ENCODE measurements around the gene GRIFIN. TPM values are rescaled to one million over a fixed set of nuclear protein-coding genes. Genes with fewer than 3 reads are reported as not detected.

Gene GRIFIN
- total RNA-seq, 1 donor from 2014 or later, result not detected

GRCh38 chr7:2522780-2523433, 46.7 kb upstream of the GRIFIN start:
- ATAC-seq, result no peak
- no peak for DNase-seq
- Histone ChIP-seq H3K27me3 (no peaks in the 10 kb centered on the region), H3K9me3 (no peaks in the 10 kb centered on the region), H3K4me3 (peak overlapping the region; percentile 65), H3K4me1 (peaks cover 79% of the 10 kb centered on the region), H3K36me3 (peaks cover 23% of the 10 kb centered on the region), H3K27ac (peak overlapping the region; percentile 87)
- no peak for TF ChIP-seq CTCF (IDR thresholded peaks at IDR 0.05)
- intact Hi-C loops (cut with DNase I), result no loop called here

DNA sequence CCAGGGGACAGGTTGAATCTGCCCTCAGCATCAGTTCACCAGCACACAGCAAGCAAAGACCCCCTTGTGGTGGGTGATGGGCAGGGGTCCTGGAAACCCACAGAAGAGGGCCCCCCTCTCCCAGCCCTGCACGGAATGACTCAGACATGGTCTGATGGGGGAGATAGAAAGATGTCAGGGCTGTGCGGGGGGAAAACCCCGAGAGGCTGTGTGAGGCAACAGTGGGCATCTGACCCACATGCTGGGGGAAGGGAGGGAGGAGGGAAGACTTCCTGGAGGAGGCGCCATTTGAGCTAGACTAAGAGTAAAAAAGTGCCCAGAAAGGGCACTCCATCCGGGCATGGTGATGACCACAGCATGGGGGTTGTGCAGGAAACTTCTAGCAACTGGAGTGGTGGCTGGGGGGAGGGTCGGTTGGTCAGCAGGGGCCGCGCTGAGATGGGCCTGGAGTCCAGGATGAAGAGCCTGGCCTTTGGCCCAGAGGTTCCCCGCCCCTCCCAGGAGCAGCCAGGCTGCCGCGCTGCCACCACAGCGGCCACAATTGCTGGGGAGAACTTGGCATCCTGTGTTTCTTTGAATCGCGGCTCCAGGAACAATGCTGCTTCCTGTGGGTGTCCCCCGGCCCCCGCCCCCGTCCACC, 45.9 kb upstream of the GRIFIN start:
- ATAC-seq, result peak; percentile 5
- H3K27ac ChIP-seq, result peak overlapping the region; percentile 87
- intact Hi-C loops (cut with DNase I), result no loop called here
- peaks cover 72% of the 10 kb centered on the region for H3K4me1 ChIP-seq
- H3K36me3 ChIP-seq, result peaks cover 20% of the 10 kb centered on the region
- no peaks in the 10 kb centered on the region for H3K27me3 ChIP-seq
- no peak for DNase-seq
- no peak for TF ChIP-seq CTCF (IDR thresholded peaks at IDR 0.05)
- H3K4me3 ChIP-seq, result peak overlapping the region; percentile 65
- no peaks in the 10 kb centered on the region for H3K9me3 ChIP-seq

DNA sequence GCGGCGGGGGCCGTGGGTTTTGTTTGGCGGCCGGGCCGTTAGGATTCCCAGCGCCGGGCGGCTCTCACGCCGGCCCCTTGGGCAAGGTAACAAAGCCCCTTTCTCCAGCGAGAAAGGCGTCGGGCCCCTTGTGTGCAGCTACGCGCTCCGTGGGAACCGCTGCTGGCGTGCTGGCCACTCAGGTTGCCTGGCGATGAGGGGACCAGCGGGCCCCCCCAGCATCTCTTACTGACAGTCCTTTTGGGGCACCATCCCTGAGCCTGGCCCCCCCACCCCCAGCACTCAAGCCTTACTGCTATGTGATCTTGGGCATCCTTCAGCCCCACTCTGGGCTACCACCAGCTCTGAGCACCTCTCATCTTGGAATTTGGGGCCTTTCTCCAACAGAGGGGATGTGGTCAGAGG, 45.1 kb upstream of the GRIFIN start:
- intact Hi-C loops (cut with DNase I), result no loop called here
- TF ChIP-seq CTCF (IDR thresholded peaks at IDR 0.05), result no peak
- DNase-seq, result no peak
- ATAC-seq, result no peak
- peak overlapping the region; percentile 65 for H3K4me3 ChIP-seq
- H3K9me3 ChIP-seq, result no peaks in the 10 kb centered on the region
- H3K27ac ChIP-seq, result no peak overlapping the region
- H3K4me1 ChIP-seq, result peaks cover 64% of the 10 kb centered on the region
- H3K27me3 ChIP-seq, result no peaks in the 10 kb centered on the region
- peaks cover 13% of the 10 kb centered on the region for H3K36me3 ChIP-seq

DNA sequence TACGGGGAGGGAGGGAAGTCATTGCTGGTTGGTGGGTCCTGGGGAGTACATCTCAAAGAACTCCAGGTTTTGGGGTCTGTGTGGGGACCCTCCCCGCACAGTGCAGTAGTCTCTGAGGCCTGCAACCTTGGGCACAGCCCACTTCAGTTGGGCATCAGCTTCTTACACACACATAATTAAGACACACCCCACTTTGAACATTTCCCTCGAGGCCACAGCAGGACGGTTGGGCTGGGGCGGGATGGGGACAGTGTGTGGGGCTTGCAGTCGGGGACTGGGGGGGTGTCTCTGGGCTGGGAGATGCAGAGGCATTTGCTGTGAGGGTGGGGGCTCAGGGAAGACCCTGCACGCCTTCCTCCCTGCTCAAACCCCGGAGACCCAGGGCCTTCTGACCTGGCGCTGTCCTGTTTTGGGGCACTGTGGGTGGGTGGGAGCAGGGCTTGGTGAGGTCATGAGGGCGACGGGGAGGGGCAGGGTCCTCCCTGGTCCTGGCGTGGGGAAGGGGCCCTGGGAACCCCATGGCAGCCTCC, 44.6 kb upstream of the GRIFIN start:
- intact Hi-C loops (cut with DNase I), result no loop called here
- no peak overlapping the region for H3K27ac ChIP-seq
- no peak for ATAC-seq
- no peak for TF ChIP-seq CTCF (IDR thresholded peaks at IDR 0.05)
- H3K27me3 ChIP-seq, result no peaks in the 10 kb centered on the region
- H3K9me3 ChIP-seq, result no peaks in the 10 kb centered on the region
- peak overlapping the region; percentile 65 for H3K4me3 ChIP-seq
- DNase-seq, result no peak
- peaks cover 8% of the 10 kb centered on the region for H3K36me3 ChIP-seq
- H3K4me1 ChIP-seq, result peaks cover 59% of the 10 kb centered on the region

DNA sequence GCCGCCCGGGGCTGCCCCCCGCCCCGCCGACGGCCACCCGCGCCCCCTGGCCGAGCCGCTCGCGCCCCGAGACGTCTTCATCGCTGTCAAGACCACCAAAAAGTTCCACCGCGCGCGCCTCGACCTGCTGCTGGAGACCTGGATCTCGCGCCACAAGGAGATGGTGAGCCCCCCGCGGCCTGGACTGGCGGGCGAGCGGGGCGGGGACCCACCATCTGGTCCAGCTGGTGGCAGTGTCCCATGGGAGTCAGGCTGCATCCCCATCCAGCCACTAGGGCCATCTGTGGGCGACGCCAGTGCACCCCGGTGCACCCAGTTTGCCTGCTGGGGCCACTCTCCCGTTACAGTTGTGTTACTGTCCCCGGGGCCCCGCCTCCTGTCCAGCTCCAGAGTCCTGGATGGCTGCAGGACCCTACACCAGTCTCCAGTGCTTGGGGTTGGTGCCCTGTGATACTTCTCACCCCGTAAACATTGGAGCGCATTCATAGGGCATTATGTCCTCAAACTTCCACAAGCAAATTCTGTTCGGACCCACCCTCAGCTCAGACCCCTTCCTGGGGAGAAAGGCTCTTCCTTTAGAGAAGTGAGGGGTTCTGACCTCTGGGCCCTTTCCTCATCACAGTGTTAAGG, 44.0 kb upstream of the GRIFIN start:
- Histone ChIP-seq H3K4me1 (peaks cover 54% of the 10 kb centered on the region), H3K36me3 (peaks cover 3% of the 10 kb centered on the region), H3K27ac (peak overlapping the region; percentile 47), H3K4me3 (peak overlapping the region; percentile 65), H3K9me3 (no peaks in the 10 kb centered on the region), H3K27me3 (no peaks in the 10 kb centered on the region)
- no peak for TF ChIP-seq CTCF (IDR thresholded peaks at IDR 0.05)
- no peak for DNase-seq
- intact Hi-C loops (cut with DNase I), result no loop called here
- ATAC-seq, result no peak
